Hepatocyte (in vitro differentiated cells): ENCODE results near the gene TOB2.

ENCODE experiments used
- CTCF ChIP-seq: fragments of 200-600 bp; sonication (generic); IDR thresholded peaks from 2 replicates; pipeline ENCODE4 v1.5.1; 2016; ENCODE audit warnings: antibody characterized with exemption, mild to moderate bottlenecking; ENCODE audit not compliant: poor library complexity
- EZH2 ChIP-seq: fragments of 200-600 bp; sonication (generic); IDR thresholded peaks from 2 replicates; pipeline ENCODE4 v1.6.1; 2016; ENCODE audit warnings: antibody characterized with exemption, mild to moderate bottlenecking, borderline replicate concordance
- EZH2phosphoT487 ChIP-seq: fragments of 200-600 bp; sonication (generic); IDR thresholded peaks from one replicate; pipeline ENCODE4 v1.6.1; 2018; ENCODE audit warnings: antibody characterized with exemption, mild to moderate bottlenecking, low read depth, moderate library complexity; ENCODE audit not compliant: unreplicated experiment, severe bottlenecking

- TF ChIP-seq CTCF (no peak), EZH2 (no peak), EZH2phosphoT487 (no peak)
Observed at GRCh38 chr22:41407433-41407832, 39.2 kb downstream of the TOB2 start.
